PC-9 (cell line): ENCODE data around the gene GCC2. TPM values are rescaled to one million over a fixed set of nuclear protein-coding genes. Genes with fewer than 3 reads are reported as not detected.

Experiments used
- BruUV-seq: library from RNA; stranded (reverse); fragments of 400-500 nt; replicated peaks from 2 replicates; lab custom pipeline; 2021; lab: Mats Ljungman, UMichigan
- CTCF ChIA-PET: fragments of 300-600 bp; sonication (Branson Sonifier 250); formaldehyde crosslinking; loops from one replicate; lab custom pipeline; 2022; ENCODE audit warnings: antibody characterized with exemption; lab: Charles Lee
- POLR2A ChIA-PET: fragments of 300-600 bp; sonication (Branson Sonifier 250); formaldehyde crosslinking; loops from one replicate; lab custom pipeline; 2022; ENCODE audit warnings: antibody characterized with exemption; ENCODE audit not compliant: unreplicated experiment; lab: Charles Lee
- DNase-seq, 2 experiments: peaks; one replicate each; pipeline versions ENCODE4 v3.0.0 to v3.0.0-alpha.2; 2015 to 2022; ENCODE audit warnings: mixed read lengths in 1 of 2
- H2AFZ ChIP-seq: fragments of 200-600 bp; sonication (generic); 2 replicates; pipeline ENCODE4 v1.8.1; 2017; ENCODE audit warnings: antibody characterized with exemption
- H3F3A ChIP-seq: fragments of 200-600 bp; sonication (generic); 2 replicates; pipeline ENCODE4 v1.8.1; 2017; ENCODE audit warnings: antibody characterized with exemption, mild to moderate bottlenecking, low read depth; ENCODE audit not compliant: insufficient read depth
- H3K27ac ChIP-seq: fragments of 200-600 bp; sonication (generic); 2 replicates; pipeline ENCODE4 v1.6.1; 2016; ENCODE audit warnings: mixed run types
- H3K27me3 ChIP-seq: fragments of 200-600 bp; sonication (generic); 2 replicates; pipeline ENCODE4 v1.6.1; 2016; ENCODE audit warnings: low read depth, mixed run types; ENCODE audit not compliant: insufficient read depth
- H3K36me3 ChIP-seq: fragments of 200-600 bp; sonication (generic); 2 replicates; pipeline ENCODE4 v1.6.1; 2016; ENCODE audit warnings: low read depth, mixed run types
- H3K4me1 ChIP-seq: fragments of 200-600 bp; sonication (generic); replicated peaks from 2 replicates; pipeline ENCODE4 v1.6.1; 2016; ENCODE audit warnings: mixed run types; ENCODE audit not compliant: insufficient read depth
- H3K4me2 ChIP-seq: fragments of 200-600 bp; sonication (generic); 2 replicates; pipeline ENCODE4 v1.6.1; 2017; ENCODE audit warnings: mixed run types
- H3K4me3 ChIP-seq: fragments of 200-600 bp; sonication (generic); 2 replicates; pipeline ENCODE4 v1.6.1; 2016; ENCODE audit warnings: mixed run types
- H3K79me2 ChIP-seq: fragments of 200-600 bp; sonication (generic); 2 replicates; pipeline ENCODE4 v1.6.1; 2017; ENCODE audit warnings: low read depth, mixed run types
- H3K9me2 ChIP-seq: fragments of 200-600 bp; sonication (generic); 2 replicates; pipeline ENCODE4 v1.8.1; 2017; ENCODE audit warnings: mild to moderate bottlenecking; ENCODE audit not compliant: insufficient read depth
- H3K9me3 ChIP-seq: fragments of 200-600 bp; sonication (generic); 2 replicates; pipeline ENCODE4 v1.8.1; 2016; ENCODE audit warnings: low read depth; ENCODE audit not compliant: insufficient read depth
- H4K20me1 ChIP-seq: fragments of 200-600 bp; sonication (generic); 2 replicates; pipeline ENCODE4 v1.8.1; 2017; ENCODE audit not compliant: insufficient read depth
- EZH2 ChIP-seq: fragments of 200-600 bp; sonication (generic); IDR thresholded peaks from 2 replicates; pipeline ENCODE4 v1.8.0; 2017; ENCODE audit warnings: antibody characterized with exemption, low read depth
- intact Hi-C: fragments of 100-400 bp; cut with micrococcal nuclease; formaldehyde crosslinking; loops from one replicate; pipeline ENCODE4 v1.10.0; 2022; ENCODE audit not compliant: unreplicated experiment
- total RNA-seq: library from RNA; stranded (reverse); gene quantifications from 2 replicates; pipeline ENCODE4 v1.2.3, GENCODE V29; 2021
- TF ChIP-seq, protein P1 (sequence below): fragments of 200-600 bp; sonication (generic); conservative IDR thresholded peaks from 2 replicates; pipeline ENCODE4 v1.6.1; 2017; ENCODE audit warnings: mixed run types, antibody characterized with exemption, mild to moderate bottlenecking, moderate library complexity

The GCC2 gene
- total RNA-seq, 1 experiment from 2014 or later = 49.1 TPM

DNA sequence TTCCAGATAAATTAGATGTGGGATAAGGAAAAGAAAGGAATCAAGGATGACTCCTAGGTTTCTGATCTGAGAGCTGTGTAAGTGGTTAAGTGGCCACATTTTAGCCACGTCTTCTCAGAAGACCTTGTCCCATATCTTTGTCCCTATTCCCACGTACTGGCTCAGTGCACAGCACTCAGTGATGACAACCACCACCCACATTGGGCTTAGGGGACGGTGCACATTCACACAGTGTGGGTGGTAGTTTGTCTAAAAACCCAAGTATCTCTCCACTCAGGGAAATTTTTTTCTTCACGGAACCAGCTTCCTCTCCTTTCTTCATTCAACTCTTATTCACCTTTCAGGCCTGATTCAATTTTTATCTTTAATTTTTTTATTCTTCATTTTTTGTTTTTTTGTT lies 30.6 kb upstream of the GCC2 start:
- ChIA-PET POLR2A (no interaction called here), CTCF (no interaction called here)
- Histone ChIP-seq H3K4me2 (no peak overlapping the region), H2AFZ (no peak overlapping the region), H3K27me3 (no peaks in the 10 kb centered on the region), H3K9me2 (no peaks in the 10 kb centered on the region), H3K36me3 (no peaks in the 10 kb centered on the region), H3K9me3 (no peaks in the 10 kb centered on the region), H3F3A (peaks cover 4% of the 10 kb centered on the region; the same call in 1 of the 2 replicates), H3K4me3 (no peak overlapping the region), H3K4me1 (peaks cover 9% of the 10 kb centered on the region), H3K79me2 (no peaks in the 10 kb centered on the region), H4K20me1 (no peaks in the 10 kb centered on the region), H3K27ac (no peak overlapping the region)
- intact Hi-C loops = no loop called here
- DNase-seq = no peak
- no peak for TF ChIP-seq EZH2
- TF ChIP-seq, protein P1, sequence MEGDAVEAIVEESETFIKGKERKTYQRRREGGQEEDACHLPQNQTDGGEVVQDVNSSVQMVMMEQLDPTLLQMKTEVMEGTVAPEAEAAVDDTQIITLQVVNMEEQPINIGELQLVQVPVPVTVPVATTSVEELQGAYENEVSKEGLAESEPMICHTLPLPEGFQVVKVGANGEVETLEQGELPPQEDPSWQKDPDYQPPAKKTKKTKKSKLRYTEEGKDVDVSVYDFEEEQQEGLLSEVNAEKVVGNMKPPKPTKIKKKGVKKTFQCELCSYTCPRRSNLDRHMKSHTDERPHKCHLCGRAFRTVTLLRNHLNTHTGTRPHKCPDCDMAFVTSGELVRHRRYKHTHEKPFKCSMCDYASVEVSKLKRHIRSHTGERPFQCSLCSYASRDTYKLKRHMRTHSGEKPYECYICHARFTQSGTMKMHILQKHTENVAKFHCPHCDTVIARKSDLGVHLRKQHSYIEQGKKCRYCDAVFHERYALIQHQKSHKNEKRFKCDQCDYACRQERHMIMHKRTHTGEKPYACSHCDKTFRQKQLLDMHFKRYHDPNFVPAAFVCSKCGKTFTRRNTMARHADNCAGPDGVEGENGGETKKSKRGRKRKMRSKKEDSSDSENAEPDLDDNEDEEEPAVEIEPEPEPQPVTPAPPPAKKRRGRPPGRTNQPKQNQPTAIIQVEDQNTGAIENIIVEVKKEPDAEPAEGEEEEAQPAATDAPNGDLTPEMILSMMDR = no peak
- BruUV-seq = no TSS peak

DNA sequence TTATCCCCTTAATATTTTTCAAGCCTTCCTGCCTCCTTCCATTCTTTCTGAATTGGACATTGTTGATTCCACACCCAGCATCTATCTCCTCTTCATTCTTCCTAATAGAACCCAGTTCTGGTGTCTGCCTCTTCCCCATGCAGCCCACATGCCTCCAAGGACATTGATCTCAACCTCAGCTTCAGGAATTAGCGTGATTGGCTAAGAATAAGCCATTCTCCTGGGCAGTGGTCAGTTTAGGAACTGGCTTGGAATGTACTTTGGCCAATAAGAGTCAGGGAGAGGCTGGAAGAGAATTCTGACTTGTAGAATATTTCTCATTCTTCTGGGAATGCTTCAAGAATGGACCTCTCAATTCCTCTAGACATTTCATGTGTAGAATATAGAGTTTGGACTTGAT lies 25.9 kb upstream of the GCC2 start:
- ChIA-PET CTCF (no interaction called here), POLR2A (no interaction called here)
- H3K79me2 ChIP-seq = no peaks in the 10 kb centered on the region
- H3K27me3 ChIP-seq = no peaks in the 10 kb centered on the region
- H3K4me1 ChIP-seq = no peaks in the 10 kb centered on the region
- no peak for TF ChIP-seq EZH2
- TF ChIP-seq, protein P1 = no peak
- H3K4me2 ChIP-seq = no peak overlapping the region
- H3K9me3 ChIP-seq = no peaks in the 10 kb centered on the region
- no peak overlapping the region for H3K27ac ChIP-seq
- H4K20me1 ChIP-seq = no peaks in the 10 kb centered on the region
- no peaks in the 10 kb centered on the region for H3K36me3 ChIP-seq
- no TSS peak for BruUV-seq
- H3F3A ChIP-seq = no peaks in the 10 kb centered on the region
- H2AFZ ChIP-seq = no peak overlapping the region
- no peak for DNase-seq
- H3K9me2 ChIP-seq = no peaks in the 10 kb centered on the region
- no peak overlapping the region for H3K4me3 ChIP-seq
- intact Hi-C loops = no loop called here

DNA sequence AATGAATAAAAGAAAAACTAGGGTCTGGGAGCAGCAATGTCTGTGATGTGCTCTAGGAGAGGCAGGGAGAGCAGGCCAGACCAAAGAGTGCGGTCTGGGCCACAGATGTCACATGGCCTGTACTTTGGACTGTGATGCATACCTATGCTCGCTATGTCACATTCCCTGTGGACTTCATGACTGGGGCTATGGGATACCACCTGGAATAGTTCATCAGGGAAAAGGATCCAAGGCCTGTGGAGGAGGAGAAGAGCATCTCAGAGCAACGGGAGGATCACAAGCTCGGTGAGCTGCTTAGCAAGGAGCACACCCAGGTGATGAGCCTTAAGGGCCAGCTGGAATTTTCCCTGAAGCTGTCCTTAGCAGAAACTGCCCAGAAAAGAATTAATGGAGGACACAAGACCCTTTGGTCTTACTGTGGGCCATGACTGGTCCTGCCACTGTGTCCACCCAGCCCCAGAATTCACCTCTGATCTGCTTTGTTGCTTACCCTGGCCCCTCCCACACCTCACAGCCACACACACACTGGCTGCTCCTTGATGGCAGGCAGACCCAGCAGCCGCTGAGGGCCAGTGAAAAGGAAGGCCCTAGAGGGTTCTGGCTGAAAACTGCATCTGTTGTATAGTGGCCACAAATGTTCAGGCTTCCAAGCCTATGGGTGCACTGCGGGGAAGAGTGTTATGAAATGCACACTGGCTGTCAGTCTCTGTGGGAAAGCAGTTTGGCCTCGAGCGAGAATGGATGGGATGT lies 25.3 kb upstream of the GCC2 start:
- H3K4me2 ChIP-seq = no peak overlapping the region
- no peaks in the 10 kb centered on the region for H3F3A ChIP-seq
- no peak for DNase-seq
- no peak overlapping the region for H2AFZ ChIP-seq
- H4K20me1 ChIP-seq = no peaks in the 10 kb centered on the region
- H3K27ac ChIP-seq = no peak overlapping the region
- no peaks in the 10 kb centered on the region for H3K4me1 ChIP-seq
- H3K27me3 ChIP-seq = no peaks in the 10 kb centered on the region
- no peak overlapping the region for H3K4me3 ChIP-seq
- CTCF ChIA-PET = no interaction called here
- POLR2A ChIA-PET = no interaction called here
- intact Hi-C loops = no loop called here
- no peaks in the 10 kb centered on the region for H3K9me2 ChIP-seq
- BruUV-seq = no TSS peak
- no peaks in the 10 kb centered on the region for H3K36me3 ChIP-seq
- H3K9me3 ChIP-seq = no peaks in the 10 kb centered on the region
- TF ChIP-seq, protein P1 = no peak
- no peak for TF ChIP-seq EZH2
- no peaks in the 10 kb centered on the region for H3K79me2 ChIP-seq
